Chondrocyte (in vitro differentiated cells): ENCODE data around the gene MAP3K5. TPM values are rescaled to one million over a fixed set of nuclear protein-coding genes. Genes with fewer than 3 reads are reported as not detected.

Experiments
- DNase-seq: peaks from one replicate; pipeline ENCODE4 v3.0.0; 2021; ENCODE audit warnings: mixed read lengths, low spot score
- H3K27ac Mint-ChIP-seq: one replicate; pipeline ENCODE4 v1.8.0; 2021; ENCODE audit warnings: mild to moderate bottlenecking, moderate library complexity, mixed read lengths; ENCODE audit not compliant: unreplicated experiment
- H3K27me3 Mint-ChIP-seq: 2 replicates; pipeline ENCODE4 v1.8.0; 2021; ENCODE audit warnings: low read depth, mixed read lengths
- H3K36me3 Mint-ChIP-seq: 2 replicates; pipeline ENCODE4 v1.8.0; 2021; ENCODE audit warnings: low read depth, mixed read lengths
- H3K4me1 Mint-ChIP-seq: 2 replicates; pipeline ENCODE4 v1.8.0; 2021; ENCODE audit warnings: low read depth, mild to moderate bottlenecking, mixed read lengths
- H3K4me3 Mint-ChIP-seq: one replicate; pipeline ENCODE4 v1.8.0; 2021; ENCODE audit warnings: mild to moderate bottlenecking, moderate library complexity, mixed read lengths; ENCODE audit not compliant: unreplicated experiment
- H3K9me3 Mint-ChIP-seq: 2 replicates; pipeline ENCODE4 v1.8.0; 2021; ENCODE audit warnings: low read depth, mixed read lengths
- total RNA-seq: library from RNA; stranded (reverse); gene quantifications from 3 replicates; pipeline ENCODE4 v1.2.1, GENCODE V29; 2021
- TF ChIP-seq, protein P1 (sequence below): fragments of 200-600 bp; sonication (generic); IDR thresholded peaks from 2 replicates; pipeline ENCODE4 v1.5.0; 2021; ENCODE audit warnings: antibody characterized with exemption, mild to moderate bottlenecking, moderate library complexity

MAP3K5 gene
- total RNA-seq, 1 donor from 2014 or later: 4.6 TPM

DNA sequence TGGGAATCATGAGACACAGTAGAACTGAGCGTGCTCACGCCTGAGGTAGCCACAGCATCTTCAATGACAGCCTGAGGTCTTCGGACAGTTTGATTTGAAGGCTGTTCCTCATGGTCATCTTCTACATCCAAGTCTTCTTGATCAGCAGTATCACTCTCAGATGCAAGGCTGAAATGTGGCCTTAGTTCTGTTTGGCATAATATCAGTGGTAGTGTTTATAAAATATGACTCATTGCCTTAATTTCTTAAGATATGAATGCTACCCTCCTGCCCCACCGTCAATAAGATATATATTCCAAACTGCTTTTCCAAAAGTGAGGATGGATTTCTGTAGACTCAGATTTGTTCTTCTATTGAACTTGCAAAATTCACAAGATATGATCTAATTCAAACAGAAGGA, 224.6 kb downstream of the MAP3K5 start:
- H3K27me3 Mint-ChIP-seq: no peaks in the 10 kb centered on the region
- peaks cover 5% of the 10 kb centered on the region for H3K36me3 Mint-ChIP-seq
- H3K9me3 Mint-ChIP-seq: peaks cover 10% of the 10 kb centered on the region
- peaks cover 13% of the 10 kb centered on the region for H3K4me1 Mint-ChIP-seq
- no peak for DNase-seq
- TF ChIP-seq, protein P1, sequence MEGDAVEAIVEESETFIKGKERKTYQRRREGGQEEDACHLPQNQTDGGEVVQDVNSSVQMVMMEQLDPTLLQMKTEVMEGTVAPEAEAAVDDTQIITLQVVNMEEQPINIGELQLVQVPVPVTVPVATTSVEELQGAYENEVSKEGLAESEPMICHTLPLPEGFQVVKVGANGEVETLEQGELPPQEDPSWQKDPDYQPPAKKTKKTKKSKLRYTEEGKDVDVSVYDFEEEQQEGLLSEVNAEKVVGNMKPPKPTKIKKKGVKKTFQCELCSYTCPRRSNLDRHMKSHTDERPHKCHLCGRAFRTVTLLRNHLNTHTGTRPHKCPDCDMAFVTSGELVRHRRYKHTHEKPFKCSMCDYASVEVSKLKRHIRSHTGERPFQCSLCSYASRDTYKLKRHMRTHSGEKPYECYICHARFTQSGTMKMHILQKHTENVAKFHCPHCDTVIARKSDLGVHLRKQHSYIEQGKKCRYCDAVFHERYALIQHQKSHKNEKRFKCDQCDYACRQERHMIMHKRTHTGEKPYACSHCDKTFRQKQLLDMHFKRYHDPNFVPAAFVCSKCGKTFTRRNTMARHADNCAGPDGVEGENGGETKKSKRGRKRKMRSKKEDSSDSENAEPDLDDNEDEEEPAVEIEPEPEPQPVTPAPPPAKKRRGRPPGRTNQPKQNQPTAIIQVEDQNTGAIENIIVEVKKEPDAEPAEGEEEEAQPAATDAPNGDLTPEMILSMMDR: no peak
- no peak overlapping the region for H3K4me3 Mint-ChIP-seq
- no peak overlapping the region for H3K27ac Mint-ChIP-seq

DNA sequence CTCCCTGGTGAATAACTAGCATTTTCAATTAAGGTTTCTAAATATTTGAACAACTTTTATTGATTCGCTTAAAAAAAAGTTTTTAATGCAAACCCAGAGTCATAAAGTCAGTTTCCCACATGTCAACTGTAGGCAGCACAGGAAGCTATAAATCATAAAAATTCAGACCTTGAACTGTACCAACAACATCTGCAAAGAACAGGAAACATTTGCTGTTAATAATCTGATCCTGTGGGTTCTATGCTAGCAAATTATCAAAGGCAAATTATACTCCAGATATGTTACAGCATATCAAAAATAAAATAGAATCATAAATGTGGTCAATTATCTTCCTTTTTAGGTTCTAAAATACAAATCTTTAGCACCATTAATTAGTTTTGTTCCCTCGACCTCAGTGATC, 225.4 kb downstream of the MAP3K5 start:
- no peak for DNase-seq
- Mint-ChIP-seq H3K9me3 (peaks cover 10% of the 10 kb centered on the region), H3K4me1 (peaks cover 13% of the 10 kb centered on the region), H3K36me3 (peaks cover 5% of the 10 kb centered on the region), H3K27me3 (no peaks in the 10 kb centered on the region), H3K4me3 (no peak overlapping the region), H3K27ac (no peak overlapping the region)
- TF ChIP-seq, protein P1: no peak

DNA sequence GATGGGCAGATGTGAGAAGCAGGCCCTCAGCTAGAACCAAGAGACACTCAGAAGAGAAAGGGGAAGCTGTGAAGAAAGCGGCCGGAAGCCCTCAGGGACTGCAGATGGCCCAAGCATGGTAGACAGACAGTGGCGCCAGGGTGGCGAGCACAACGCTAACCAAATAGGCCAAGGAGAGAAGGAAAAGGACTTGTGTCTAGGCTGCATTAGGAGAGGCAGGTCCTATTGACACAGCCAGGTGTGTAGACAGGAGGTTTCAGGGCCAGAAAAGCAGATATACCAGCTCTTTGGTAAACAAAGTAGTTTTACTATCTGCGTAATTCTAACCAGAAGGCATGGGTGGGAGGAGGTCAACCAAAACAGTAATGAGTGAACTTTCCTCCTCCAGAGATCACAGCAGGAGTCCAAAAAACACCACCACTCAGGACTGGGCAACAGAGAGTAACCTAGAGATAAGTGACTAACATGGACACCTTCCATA, 226.2 kb downstream of the MAP3K5 start:
- Mint-ChIP-seq H3K4me1 (peaks cover 13% of the 10 kb centered on the region), H3K27me3 (no peaks in the 10 kb centered on the region), H3K4me3 (no peak overlapping the region), H3K36me3 (peaks cover 1% of the 10 kb centered on the region), H3K27ac (no peak overlapping the region), H3K9me3 (peaks cover 4% of the 10 kb centered on the region)
- TF ChIP-seq, protein P1: no peak
- DNase-seq: no peak

DNA sequence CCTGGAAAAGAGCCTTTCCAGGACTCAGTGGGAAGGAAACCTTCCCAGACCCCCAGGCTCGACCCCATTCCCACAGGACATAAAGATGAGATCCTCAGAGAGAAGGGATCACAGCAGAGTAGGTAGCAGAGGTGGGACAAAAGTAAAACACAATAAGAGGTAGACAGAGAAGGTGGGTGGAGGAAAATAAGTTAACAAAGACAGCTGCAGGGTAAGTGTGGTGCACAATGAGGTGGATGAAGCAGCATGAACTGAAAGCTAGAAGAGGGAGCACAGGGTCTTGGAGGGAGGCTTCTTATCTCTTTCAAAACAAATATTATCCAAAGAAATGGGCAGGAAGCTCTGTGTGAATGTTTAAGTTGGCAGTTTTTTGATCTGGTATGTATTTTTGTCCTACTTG, 228.1 kb downstream of the MAP3K5 start:
- Mint-ChIP-seq H3K9me3 (no peaks in the 10 kb centered on the region), H3K27ac (no peak overlapping the region), H3K4me1 (peaks cover 13% of the 10 kb centered on the region), H3K4me3 (no peak overlapping the region), H3K36me3 (no peaks in the 10 kb centered on the region), H3K27me3 (no peaks in the 10 kb centered on the region)
- TF ChIP-seq, protein P1: no peak
- no peak for DNase-seq

DNA sequence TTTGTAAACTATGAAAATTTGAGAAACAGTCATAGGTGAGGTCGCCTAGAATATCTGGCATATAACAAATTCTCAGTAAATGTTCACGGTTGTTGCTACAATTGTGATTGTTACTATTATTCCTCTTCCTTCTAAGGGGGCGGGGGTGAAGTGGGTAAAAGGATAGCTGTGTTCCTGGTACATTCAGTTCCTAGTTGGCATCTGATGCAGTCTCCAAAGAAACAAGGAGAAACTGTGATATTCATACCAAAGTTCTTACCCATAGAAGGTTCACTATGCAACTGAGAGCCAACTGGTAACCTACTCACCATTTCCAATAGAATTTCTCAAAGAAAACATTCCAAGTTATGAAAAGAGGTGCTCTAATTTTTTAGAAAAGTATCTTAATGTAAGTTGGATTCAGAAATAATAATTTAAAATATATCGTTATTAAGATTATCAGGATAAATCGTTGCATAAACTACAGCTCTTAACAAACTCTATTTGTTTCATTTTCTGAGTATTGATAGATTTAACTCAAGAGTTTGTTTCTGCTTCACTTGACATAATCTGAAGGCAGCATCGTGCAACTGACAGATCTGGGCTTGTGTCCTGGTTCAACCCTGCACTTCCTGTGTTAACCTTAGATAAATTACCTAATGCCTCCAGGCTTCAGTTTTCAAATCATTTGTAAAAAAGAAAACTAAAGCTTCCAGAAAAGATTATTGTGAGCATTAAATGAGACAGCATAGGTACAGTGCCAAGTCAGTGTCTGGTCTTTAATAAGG, 228.7 kb downstream of the MAP3K5 start:
- Mint-ChIP-seq H3K27ac (no peak overlapping the region), H3K27me3 (no peaks in the 10 kb centered on the region), H3K9me3 (no peaks in the 10 kb centered on the region), H3K36me3 (no peaks in the 10 kb centered on the region), H3K4me1 (peaks cover 13% of the 10 kb centered on the region), H3K4me3 (no peak overlapping the region)
- TF ChIP-seq, protein P1: no peak
- DNase-seq: no peak
